T-cell (primary cell): Measurements from ENCODE around the gene CALHM2. TPM values are rescaled to one million over a fixed set of nuclear protein-coding genes. Genes with fewer than 3 reads are reported as not detected.
A peak's percentile ranks its signal among the peaks of the same experiment; 100 is the strongest.

Experiments
- ATAC-seq, 4 experiments: fragments of 200-7000 bp in 3 of 4; fragments of 150-1000 bp in 1 of 4; cut with Tn5 transposase; replicated peaks in 1 of 4; 1 replicate in 3 of 4; 2 replicates in 1 of 4; pipeline ENCODE4 v1.10.0; 2021; ENCODE audit warnings: moderate library complexity in 3 of 4, mild to moderate bottlenecking in 2 of 4, moderate number of reproducible peaks in 1 of 4
- CTCF ChIA-PET, 2 donors: fragments of 300-600 bp; sonication (Branson Sonifier 250); formaldehyde crosslinking; loops; one replicate each; lab custom pipeline; 2022; ENCODE audit warnings: antibody characterized with exemption in 2 of 2; lab: Charles Lee
- POLR2A ChIA-PET, 2 donors: fragments of 300-600 bp; sonication (Branson Sonifier 250); formaldehyde crosslinking; loops; one replicate each; lab custom pipeline; 2022; ENCODE audit warnings: antibody characterized with exemption in 2 of 2; lab: Charles Lee
- DNase-seq, 35 experiments: peaks; one replicate each; pipeline versions ENCODE4 v3.0.0 to v3.0.0-alpha.2; 2013 to 2023
- H3K27ac ChIP-seq: one replicate; pipeline ENCODE4 v1.5.1; 2013; ENCODE audit warnings: low read length
- H3K27me3 ChIP-seq, 2 experiments: replicated peaks in 1 of 2; 1 replicate in 1 of 2; 2 replicates in 1 of 2; pipeline versions ENCODE4 v1.6.1 to v1.7.0; 2013; ENCODE audit warnings: low read length in 1 of 2, mixed read lengths in 1 of 2; ENCODE audit not compliant: control insufficient read depth in 2 of 2, insufficient read depth in 2 of 2; ENCODE audit errors: extremely low read depth in 1 of 2
- H3K36me3 ChIP-seq, 2 donors: 1 replicate in 1 of 2; 2 replicates in 1 of 2; pipeline versions ENCODE4 v1.6.1 to v1.7.0; 2013; ENCODE audit warnings: low read length in 1 of 2; ENCODE audit not compliant: control insufficient read depth in 2 of 2, insufficient read depth in 1 of 2; ENCODE audit errors: extremely low read depth in 1 of 2
- H3K4me1 ChIP-seq, 2 experiments: 1 replicate in 1 of 2; 2 replicates in 1 of 2; pipeline versions ENCODE4 v1.6.1 to v1.7.0; 2013; ENCODE audit warnings: low read length in 2 of 2, mixed read lengths in 1 of 2; ENCODE audit not compliant: insufficient read depth in 2 of 2, control insufficient read depth in 1 of 2; ENCODE audit errors: extremely low read depth in 1 of 2
- H3K4me3 ChIP-seq, 2 donors: 1 replicate in 1 of 2; 2 replicates in 1 of 2; pipeline versions ENCODE4 v1.5.1 to v1.7.0; 2013; ENCODE audit warnings: mild to moderate bottlenecking in 2 of 2, low read length in 1 of 2, moderate library complexity in 1 of 2; ENCODE audit not compliant: control insufficient read depth in 1 of 2; ENCODE audit errors: extremely low read depth in 1 of 2
- H3K9me3 ChIP-seq: 2 replicates; pipeline ENCODE4 v1.7.0; 2013
- H3K27ac Mint-ChIP-seq, 2 donors: one replicate each; pipeline ENCODE4 v1.8.0; 2020 to 2021; ENCODE audit warnings: mild to moderate bottlenecking in 2 of 2, mixed read lengths in 2 of 2
- H3K27me3 Mint-ChIP-seq, 2 donors: one replicate each; pipeline ENCODE4 v1.8.0; 2021 to 2022; ENCODE audit warnings: mixed read lengths in 2 of 2
- H3K36me3 Mint-ChIP-seq: one replicate; pipeline ENCODE4 v1.8.0; 2021; ENCODE audit warnings: mixed read lengths
- H3K4me1 Mint-ChIP-seq, 3 donors: one replicate each; pipeline ENCODE4 v1.8.0; 2020 to 2022; ENCODE audit warnings: mixed read lengths in 3 of 3, mild to moderate bottlenecking in 1 of 3
- H3K4me3 Mint-ChIP-seq, 3 donors: one replicate each; pipeline ENCODE4 v1.8.0; 2020 to 2022; ENCODE audit warnings: mild to moderate bottlenecking in 3 of 3, mixed read lengths in 3 of 3, moderate library complexity in 3 of 3
- H3K9me3 Mint-ChIP-seq, 3 donors: one replicate each; pipeline ENCODE4 v1.8.0; 2020 to 2022; ENCODE audit warnings: mixed read lengths in 3 of 3
- WGBS: methylation state at CpG from one replicate; pipeline ENCODE4 v1.1.5; 2013; ENCODE audit warnings: missing lambda C conversion rate; ENCODE audit not compliant: insufficient coverage; 5-methylcytosine and 5-hydroxymethylcytosine counted together
- total RNA-seq, 35 experiments: library from RNA in 6 of 35; stranded (reverse) in 6 of 35; fragments of 120-200 nt in 1 of 35; gene quantifications; one replicate each; pipeline versions ENCODE4 v1.2.1 to v1.2.4 and lab custom pipeline; 2013 to 2026

CALHM2 gene
- total RNA-seq, 5 donors from 2014 or later (not counting 1 experiment from before 2014, with no cell fraction given), result 8.9 to 76.7 (median 46.8) TPM

- 88% methylated on average over 32 of the region's 34 CpGs for WGBS
- no peaks in the 10 kb centered on the region for H3K9me3 ChIP-seq
- ATAC-seq (no peak), DNase-seq (no peak)
- H3K4me3 Mint-ChIP-seq, result peak overlapping the region; percentile 88 to 90 (median 90)
- no peaks in the 10 kb centered on the region for H3K9me3 Mint-ChIP-seq
- peaks cover 38% of the 10 kb centered on the region for H3K36me3 Mint-ChIP-seq
- ChIA-PET POLR2A (no interaction called here), CTCF (interaction anchor here in 1 of 2 donors (0.5 to 1.0 kb wide), 2 partner anchors 32 to 34 kb away, joined by 3 to 12 read pairs; no protein-coding TSS in a partner anchor)
- peaks cover 19 to 50% of the 10 kb centered on the region in 2 donors for H3K36me3 ChIP-seq
- H3K27me3 ChIP-seq, result no peaks in the 10 kb centered on the region
- H3K4me3 ChIP-seq, result no peak overlapping the region
- peaks cover 5 to 75% of the 10 kb centered on the region in 2 experiments for H3K4me1 ChIP-seq
- H3K4me1 Mint-ChIP-seq, result peaks cover 42 to 60% (median 60%) of the 10 kb centered on the region in 3 donors
- H3K27ac Mint-ChIP-seq, result peak overlapping the region; percentile 88 to 94
- H3K27ac ChIP-seq, result peak overlapping the region; percentile 8
- no peaks in the 10 kb centered on the region for H3K27me3 Mint-ChIP-seq
Measured at GRCh38 chr10:103449208-103450144, 2.7 kb downstream of the CALHM2 start.

DNA sequence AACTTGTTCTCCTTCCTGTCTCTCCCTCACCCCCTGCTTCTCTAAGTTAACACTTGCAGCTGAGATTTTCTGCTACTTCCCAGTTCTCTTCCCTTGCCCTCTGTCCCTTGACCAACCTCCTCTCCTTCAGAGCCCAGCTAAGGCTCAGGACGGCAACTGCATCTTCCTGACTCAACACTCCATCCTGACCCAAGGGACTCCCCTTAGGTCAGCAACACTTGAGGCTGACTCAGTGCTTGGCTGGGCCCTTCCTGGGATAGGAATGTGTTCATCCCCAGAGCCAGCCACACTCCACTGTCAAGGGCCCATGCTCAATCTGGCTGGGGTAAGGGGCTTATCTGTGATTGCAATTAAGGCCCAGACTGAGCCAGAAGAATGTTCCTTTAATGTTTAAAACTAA, 3.4 kb downstream of the CALHM2 start:
- no peaks in the 10 kb centered on the region for H3K9me3 Mint-ChIP-seq
- H3K27me3 Mint-ChIP-seq, result no peaks in the 10 kb centered on the region
- peak overlapping the region; percentile 88 to 94 for H3K27ac Mint-ChIP-seq
- H3K27ac ChIP-seq, result peak overlapping the region; percentile 8
- H3K36me3 ChIP-seq, result peaks cover 25 to 57% of the 10 kb centered on the region in 2 donors
- H3K4me3 ChIP-seq, result no peak overlapping the region
- 83% methylated on average over 1 of the region's 1 CpG for whole genome bisulfite sequencing
- POLR2A ChIA-PET, result no interaction called here
- H3K4me3 Mint-ChIP-seq, result peak overlapping the region; percentile 25 to 90 (median 90)
- H3K4me1 ChIP-seq, result peaks cover 5 to 70% of the 10 kb centered on the region in 2 experiments
- no peaks in the 10 kb centered on the region for H3K9me3 ChIP-seq
- no peaks in the 10 kb centered on the region for H3K27me3 ChIP-seq
- ATAC-seq (no peak), DNase-seq (no peak)
- CTCF ChIA-PET, result interaction anchor here in 1 of 2 donors (0.5 kb wide), 1 partner anchor 34 kb away, joined by 12 read pairs; no protein-coding TSS in a partner anchor
- peaks cover 42 to 57% (median 57%) of the 10 kb centered on the region in 3 donors for H3K4me1 Mint-ChIP-seq
- peaks cover 45% of the 10 kb centered on the region for H3K36me3 Mint-ChIP-seq

GRCh38 chr10:103447187-103447586, 5.0 kb downstream of the CALHM2 start:
- Mint-ChIP-seq H3K9me3 (no peaks in the 10 kb centered on the region), H3K27ac (peak overlapping the region in 1 of 2 donors; percentile 52), H3K4me1 (peaks cover 42 to 44% (median 44%) of the 10 kb centered on the region in 3 donors), H3K36me3 (peaks cover 54% of the 10 kb centered on the region), H3K27me3 (no peaks in the 10 kb centered on the region), H3K4me3 (no peak overlapping the region)
- Histone ChIP-seq H3K36me3 (peaks cover 31 to 72% of the 10 kb centered on the region in 2 donors), H3K4me1 (peaks cover 5 to 56% of the 10 kb centered on the region in 2 experiments), H3K27me3 (no peaks in the 10 kb centered on the region), H3K4me3 (no peak overlapping the region), H3K9me3 (no peaks in the 10 kb centered on the region), H3K27ac (no peak overlapping the region)
- CTCF ChIA-PET, result interaction anchor here in 1 of 2 donors (0.6 kb wide), 1 partner anchor 18 kb away, joined by 3 read pairs; no protein-coding TSS in a partner anchor
- DNase-seq (no peak), ATAC-seq (no peak)
- POLR2A ChIA-PET, result no interaction called here
- 97% methylated on average over 21 of the region's 23 CpGs for WGBS

DNA sequence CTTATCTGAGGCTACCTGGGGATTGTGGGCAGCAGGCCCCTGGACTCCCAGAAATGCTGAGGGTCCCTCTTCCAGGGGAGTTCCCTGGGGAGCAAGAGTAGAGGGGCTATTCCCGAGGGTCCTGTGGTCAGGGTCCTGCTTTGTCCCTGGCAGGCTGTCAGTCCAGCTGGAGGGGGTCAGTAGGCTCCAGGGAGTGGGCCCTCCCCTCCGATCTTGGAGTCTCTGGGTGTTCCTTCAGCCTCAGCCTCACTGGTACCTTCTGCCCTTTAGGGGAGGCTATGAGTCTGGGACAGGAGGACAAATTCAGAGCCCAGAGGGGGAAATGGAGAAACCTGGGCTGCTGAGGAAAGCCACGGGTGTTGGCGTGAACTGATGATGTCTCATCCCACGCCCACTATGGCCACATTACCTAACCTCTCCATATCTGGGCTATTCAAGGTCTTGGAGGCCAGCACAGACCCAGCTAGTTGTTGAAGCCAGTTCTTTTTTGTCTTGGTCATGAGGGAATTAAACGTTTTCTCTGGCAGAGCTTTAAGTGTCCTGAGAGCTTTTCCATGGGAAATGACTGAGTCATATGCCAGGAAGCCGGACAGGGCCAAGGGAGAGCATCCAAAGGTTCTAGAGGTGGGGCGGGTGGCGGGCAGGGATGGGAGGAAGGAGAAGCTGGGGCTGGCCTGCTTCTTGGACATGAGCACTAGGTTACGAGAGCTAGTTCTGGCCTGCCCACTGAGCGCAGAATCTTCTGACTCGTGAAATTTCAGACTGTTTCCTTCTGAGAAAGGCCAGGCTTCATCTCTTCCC, 6.2 kb downstream of the CALHM2 start:
- Mint-ChIP-seq H3K9me3 (no peaks in the 10 kb centered on the region), H3K4me3 (no peak overlapping the region), H3K27ac (peak overlapping the region; percentile 23 to 68), H3K4me1 (peaks cover 37 to 42% (median 38%) of the 10 kb centered on the region in 3 donors), H3K36me3 (peaks cover 57% of the 10 kb centered on the region), H3K27me3 (no peaks in the 10 kb centered on the region)
- ATAC-seq (no peak), DNase-seq (no peak)
- WGBS, result 98% methylated on average over 6 of the region's 12 CpGs
- Histone ChIP-seq H3K27me3 (no peaks in the 10 kb centered on the region), H3K4me1 (peaks cover 5 to 46% of the 10 kb centered on the region in 2 experiments), H3K9me3 (no peaks in the 10 kb centered on the region), H3K27ac (no peak overlapping the region), H3K36me3 (peaks cover 31 to 79% of the 10 kb centered on the region in 2 donors), H3K4me3 (no peak overlapping the region)
- ChIA-PET CTCF (no interaction called here), POLR2A (interaction anchor here in 1 of 2 donors (0.6 kb wide), 1 partner anchor 1096 kb away, joined by 3 read pairs; no protein-coding TSS in a partner anchor)

GRCh38 chr10:103445366-103445765, 6.8 kb downstream of the CALHM2 start:
- H3K27ac Mint-ChIP-seq, result peak overlapping the region; percentile 52 to 59
- POLR2A ChIA-PET, result no interaction called here
- no peaks in the 10 kb centered on the region for H3K9me3 ChIP-seq
- H3K4me1 ChIP-seq, result peaks cover 0 to 40% of the 10 kb centered on the region in 2 experiments
- peaks cover 31 to 36% (median 32%) of the 10 kb centered on the region in 3 donors for H3K4me1 Mint-ChIP-seq
- no peaks in the 10 kb centered on the region for H3K27me3 Mint-ChIP-seq
- WGBS, result 97% methylated on average over 6 of the region's 9 CpGs
- no peak overlapping the region for H3K4me3 ChIP-seq
- ATAC-seq (no peak), DNase-seq (no peak)
- peaks cover 31 to 84% of the 10 kb centered on the region in 2 donors for H3K36me3 ChIP-seq
- H3K27ac ChIP-seq, result no peak overlapping the region
- H3K4me3 Mint-ChIP-seq, result no peak overlapping the region
- peaks cover 59% of the 10 kb centered on the region for H3K36me3 Mint-ChIP-seq
- H3K27me3 ChIP-seq, result no peaks in the 10 kb centered on the region
- no peaks in the 10 kb centered on the region for H3K9me3 Mint-ChIP-seq
- CTCF ChIA-PET, result no interaction called here

- WGBS, result 98% methylated on average over 8 of the region's 10 CpGs
- DNase-seq (no peak), ATAC-seq (no peak)
- Mint-ChIP-seq H3K4me3 (no peak overlapping the region), H3K27ac (peak overlapping the region; percentile 36 to 59), H3K36me3 (peaks cover 64% of the 10 kb centered on the region), H3K27me3 (no peaks in the 10 kb centered on the region), H3K4me1 (peaks cover 22 to 27% (median 23%) of the 10 kb centered on the region in 3 donors), H3K9me3 (no peaks in the 10 kb centered on the region)
- no peak overlapping the region for H3K27ac ChIP-seq
- H3K9me3 ChIP-seq, result no peaks in the 10 kb centered on the region
- H3K36me3 ChIP-seq, result peaks cover 33 to 86% of the 10 kb centered on the region in 2 donors
- no peak overlapping the region for H3K4me3 ChIP-seq
- ChIA-PET POLR2A (no interaction called here), CTCF (no interaction called here)
- no peaks in the 10 kb centered on the region for H3K27me3 ChIP-seq
- peaks cover 0 to 31% of the 10 kb centered on the region in 2 experiments for H3K4me1 ChIP-seq
Measured at GRCh38 chr10:103444478-103444877, 7.7 kb downstream of the CALHM2 start.
